ENCODE results near the gene TUBB6.
A peak's percentile ranks its signal among the peaks of the same experiment; 100 is the strongest.

Gene TUBB6

DNA sequence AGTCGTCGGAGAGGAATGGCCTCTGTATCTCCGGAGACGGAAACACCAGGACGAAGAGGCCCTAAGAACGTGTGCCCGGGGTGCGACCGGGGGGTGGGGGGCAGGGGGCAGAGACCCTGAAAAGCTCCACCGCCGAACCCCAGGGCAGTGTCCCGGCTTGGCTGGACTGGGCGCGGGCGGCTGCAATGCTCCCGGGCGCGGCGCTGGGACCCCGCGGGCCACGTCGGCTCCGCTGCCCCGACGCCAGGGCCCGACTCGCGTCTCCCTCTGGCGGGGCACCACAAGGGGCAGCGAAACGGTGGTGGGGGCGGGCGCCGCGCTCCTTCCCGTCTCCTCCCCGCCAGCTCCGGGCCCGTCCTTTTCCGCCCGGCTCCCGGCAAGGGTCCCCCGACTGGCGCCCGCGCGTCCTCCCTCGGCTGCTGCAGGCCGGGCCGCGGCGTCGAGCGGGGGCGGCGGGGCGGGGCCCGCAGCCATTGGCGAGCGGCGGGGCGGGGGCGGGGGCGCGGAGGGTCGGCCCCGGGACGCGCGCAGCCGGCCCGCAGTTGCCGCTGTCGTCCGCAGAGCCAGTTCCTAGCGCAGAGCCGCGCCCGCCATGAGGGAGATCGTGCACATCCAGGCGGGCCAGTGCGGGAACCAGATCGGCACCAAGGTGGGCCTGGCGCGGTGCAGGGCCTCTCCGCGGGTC, at the start of gene TUBB6:
TSS of gene TUBB6 (plus strand) at position 541 of the 685 bp plus-strand sequence. CDS start at position 593, 52 bp downstream.
- H3K4me3 ChIP-seq (ENCODE audit: low read depth in 1 of 2, low read length in 2 of 2): peak within 1 kb of the TSS; percentile 88 to 91
- peaks cover 8% of the 10 kb centered on the region for H3K9me3 ChIP-seq (ENCODE audit: low read length)
- H3K27ac ChIP-seq (ENCODE audit: low read depth, low read length): peak within 1 kb of the TSS; percentile 97
- H3K4me1 ChIP-seq (ENCODE audit: insufficient read depth, low read length): peaks cover 37% of the 10 kb centered on the region
- peak within 1 kb of the TSS; percentile 92 for H3K9ac ChIP-seq (ENCODE audit: low read length)
- no peaks in the 10 kb centered on the region for H3K27me3 ChIP-seq (ENCODE audit: control insufficient read depth in 1 of 2, insufficient read depth in 2 of 2, low read length in 2 of 2)
- peaks cover 24% of the 10 kb centered on the region for H3K36me3 ChIP-seq (ENCODE audit: insufficient read depth, low read length)

DNA sequence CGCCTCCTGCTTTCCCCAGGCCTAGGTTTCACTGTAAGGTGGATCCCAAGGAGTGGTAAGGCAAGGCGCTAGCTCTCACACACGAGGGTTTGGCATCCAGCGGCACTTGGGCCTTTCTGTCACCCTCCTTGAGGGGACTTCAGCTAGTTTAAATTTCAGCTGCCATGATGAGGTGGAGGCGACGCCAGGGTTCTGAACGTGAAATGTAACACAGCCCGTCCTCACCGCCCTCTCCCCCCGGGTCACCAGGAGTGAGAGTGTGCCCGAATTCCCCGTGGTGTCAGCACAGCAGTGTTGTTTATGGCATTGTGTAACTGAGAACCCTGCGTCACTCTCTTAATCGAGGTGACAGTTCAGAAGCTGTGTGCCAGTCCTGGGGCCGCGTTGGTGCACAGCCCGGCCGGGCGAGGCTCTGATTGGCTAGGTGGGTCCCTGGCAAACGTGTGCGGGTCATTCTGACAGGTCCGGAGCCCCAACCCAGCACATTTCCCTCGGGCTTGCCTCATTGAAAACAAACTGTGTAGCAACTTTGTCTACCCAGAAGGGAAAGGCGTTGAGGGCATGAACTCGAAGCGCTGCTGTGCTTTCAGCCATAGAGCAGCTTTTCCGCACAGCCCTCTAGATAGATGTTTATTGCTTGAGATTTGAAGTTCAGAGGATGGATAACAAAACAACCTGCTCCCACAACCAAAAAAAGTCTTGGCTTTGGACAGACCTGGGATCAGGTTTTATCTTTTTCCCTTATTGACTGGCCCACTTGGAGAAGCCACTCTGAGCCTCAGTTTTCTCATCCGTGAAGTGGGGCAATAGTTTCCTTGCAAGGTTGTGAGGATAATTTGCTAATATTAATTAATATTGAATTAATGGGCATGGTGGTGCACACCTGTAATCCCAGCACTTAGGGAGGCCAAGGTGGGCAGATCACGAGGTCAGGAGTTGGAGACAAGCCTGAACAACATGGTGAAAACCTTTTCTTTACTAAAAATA, 49.0 kb upstream of the TUBB6 start:
- H3K27me3 ChIP-seq (ENCODE audit: control insufficient read depth in 1 of 2, insufficient read depth in 2 of 2, low read length in 2 of 2): peaks cover 4 to 14% of the 10 kb centered on the region in 2 donors
- H3K36me3 ChIP-seq (ENCODE audit: insufficient read depth, low read length): no peaks in the 10 kb centered on the region
- no peak overlapping the region for H3K4me3 ChIP-seq (ENCODE audit: low read depth in 1 of 2, low read length in 2 of 2)
- H3K9ac ChIP-seq (ENCODE audit: low read length): no peak overlapping the region
- H3K9me3 ChIP-seq (ENCODE audit: low read length): no peaks in the 10 kb centered on the region
- peaks cover 6% of the 10 kb centered on the region for H3K4me1 ChIP-seq (ENCODE audit: insufficient read depth, low read length)
- no peak overlapping the region for H3K27ac ChIP-seq (ENCODE audit: low read depth, low read length)

DNA sequence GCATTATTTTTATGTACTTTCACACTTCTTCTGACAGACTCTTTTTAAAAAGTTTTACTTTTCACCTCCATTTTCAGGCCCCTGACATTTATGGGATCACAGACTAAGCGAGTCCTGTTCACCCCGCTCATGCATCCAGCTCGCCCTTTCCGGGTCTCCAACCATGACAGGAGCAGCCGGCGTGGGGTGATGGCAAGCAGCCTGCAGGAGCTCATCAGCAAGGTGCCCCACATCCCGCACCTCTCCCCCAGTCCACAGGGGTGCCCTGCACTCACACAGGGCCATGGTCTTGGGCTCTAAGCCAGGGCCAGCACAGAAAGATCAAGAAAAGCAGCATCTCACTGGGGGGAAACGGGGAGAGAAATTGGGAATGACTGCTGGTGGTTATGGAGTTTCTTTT, 45.3 kb upstream of the TUBB6 start:
- H3K36me3 ChIP-seq (ENCODE audit: insufficient read depth, low read length): no peaks in the 10 kb centered on the region
- no peak overlapping the region for H3K27ac ChIP-seq (ENCODE audit: low read depth, low read length)
- no peak overlapping the region for H3K9ac ChIP-seq (ENCODE audit: low read length)
- no peaks in the 10 kb centered on the region for H3K27me3 ChIP-seq (ENCODE audit: control insufficient read depth in 1 of 2, insufficient read depth in 2 of 2, low read length in 2 of 2)
- no peaks in the 10 kb centered on the region for H3K4me1 ChIP-seq (ENCODE audit: insufficient read depth, low read length)
- H3K9me3 ChIP-seq (ENCODE audit: low read length): no peaks in the 10 kb centered on the region
- no peak overlapping the region for H3K4me3 ChIP-seq (ENCODE audit: low read depth in 1 of 2, low read length in 2 of 2)

- Histone ChIP-seq H3K27me3 (ENCODE audit: control insufficient read depth in 1 of 2, insufficient read depth in 2 of 2, low read length in 2 of 2) (no peaks in the 10 kb centered on the region), H3K36me3 (ENCODE audit: insufficient read depth, low read length) (no peaks in the 10 kb centered on the region), H3K9ac (ENCODE audit: low read length) (no peak overlapping the region), H3K4me1 (ENCODE audit: insufficient read depth, low read length) (no peaks in the 10 kb centered on the region), H3K4me3 (ENCODE audit: low read depth in 1 of 2, low read length in 2 of 2) (no peak overlapping the region), H3K27ac (ENCODE audit: low read depth, low read length) (no peak overlapping the region), H3K9me3 (ENCODE audit: low read length) (no peaks in the 10 kb centered on the region)
Observed at GRCh38 chr18:12264864-12265263, 43.2 kb upstream of the TUBB6 start.

GRCh38 chr18:12271376-12272235, 36.4 kb upstream of the TUBB6 start:
- Histone ChIP-seq H3K27me3 (ENCODE audit: control insufficient read depth in 1 of 2, insufficient read depth in 2 of 2, low read length in 2 of 2) (no peaks in the 10 kb centered on the region), H3K4me3 (ENCODE audit: low read depth in 1 of 2, low read length in 2 of 2) (peak overlapping the region; percentile 21 to 56), H3K4me1 (ENCODE audit: insufficient read depth, low read length) (peaks cover 1% of the 10 kb centered on the region), H3K9ac (ENCODE audit: low read length) (no peak overlapping the region), H3K9me3 (ENCODE audit: low read length) (no peaks in the 10 kb centered on the region), H3K36me3 (ENCODE audit: insufficient read depth, low read length) (no peaks in the 10 kb centered on the region), H3K27ac (ENCODE audit: low read depth, low read length) (peak overlapping the region; percentile 80)

GRCh38 chr18:12274793-12275192, 33.2 kb upstream of the TUBB6 start:
- Histone ChIP-seq H3K4me1 (ENCODE audit: insufficient read depth, low read length) (peaks cover 30% of the 10 kb centered on the region), H3K9ac (ENCODE audit: low read length) (no peak overlapping the region), H3K9me3 (ENCODE audit: low read length) (no peaks in the 10 kb centered on the region)

GRCh38 chr18:12276736-12277554, 31.1 kb upstream of the TUBB6 start:
- Histone ChIP-seq H3K4me3 (ENCODE audit: low read depth in 1 of 2, low read length in 2 of 2) (no peak overlapping the region), H3K9me3 (ENCODE audit: low read length) (no peaks in the 10 kb centered on the region), H3K9ac (ENCODE audit: low read length) (no peak overlapping the region), H3K4me1 (ENCODE audit: insufficient read depth, low read length) (peaks cover 39% of the 10 kb centered on the region), H3K36me3 (ENCODE audit: insufficient read depth, low read length) (no peaks in the 10 kb centered on the region), H3K27me3 (ENCODE audit: control insufficient read depth in 1 of 2, insufficient read depth in 2 of 2, low read length in 2 of 2) (no peaks in the 10 kb centered on the region), H3K27ac (ENCODE audit: low read depth, low read length) (peak overlapping the region; percentile 99)

More at GRCh38 chr18:12274793-12275192, 33.2 kb upstream of the TUBB6 start:
- Histone ChIP-seq H3K27me3 (ENCODE audit: control insufficient read depth in 1 of 2, insufficient read depth in 2 of 2, low read length in 2 of 2) (no peaks in the 10 kb centered on the region), H3K4me3 (ENCODE audit: low read depth in 1 of 2, low read length in 2 of 2) (no peak overlapping the region), H3K36me3 (ENCODE audit: insufficient read depth, low read length) (no peaks in the 10 kb centered on the region), H3K27ac (ENCODE audit: low read depth, low read length) (no peak overlapping the region)

- H3K4me1 ChIP-seq (ENCODE audit: insufficient read depth, low read length): peaks cover 39% of the 10 kb centered on the region
- H3K4me3 ChIP-seq (ENCODE audit: low read depth in 1 of 2, low read length in 2 of 2): peak overlapping the region; percentile 39 to 73
- no peaks in the 10 kb centered on the region for H3K36me3 ChIP-seq (ENCODE audit: insufficient read depth, low read length)
- H3K9ac ChIP-seq (ENCODE audit: low read length): peak overlapping the region; percentile 97
- H3K27me3 ChIP-seq (ENCODE audit: control insufficient read depth in 1 of 2, insufficient read depth in 2 of 2, low read length in 2 of 2): no peaks in the 10 kb centered on the region
- H3K9me3 ChIP-seq (ENCODE audit: low read length): no peaks in the 10 kb centered on the region
- H3K27ac ChIP-seq (ENCODE audit: low read depth, low read length): peak overlapping the region; percentile 99
Observed at GRCh38 chr18:12278215-12278671, 29.8 kb upstream of the TUBB6 start.

GRCh38 chr18:12278741-12279682, 29.0 kb upstream of the TUBB6 start:
- H3K9me3 ChIP-seq (ENCODE audit: low read length): no peaks in the 10 kb centered on the region
- H3K4me1 ChIP-seq (ENCODE audit: insufficient read depth, low read length): peaks cover 39% of the 10 kb centered on the region
- peak overlapping the region; percentile 43 to 73 for H3K4me3 ChIP-seq (ENCODE audit: low read depth in 1 of 2, low read length in 2 of 2)
- H3K9ac ChIP-seq (ENCODE audit: low read length): peak overlapping the region; percentile 97
- H3K36me3 ChIP-seq (ENCODE audit: insufficient read depth, low read length): no peaks in the 10 kb centered on the region
- H3K27ac ChIP-seq (ENCODE audit: low read depth, low read length): peak overlapping the region; percentile 99
- no peaks in the 10 kb centered on the region for H3K27me3 ChIP-seq (ENCODE audit: control insufficient read depth in 1 of 2, insufficient read depth in 2 of 2, low read length in 2 of 2)

Data from muscle layer of colon (tissue), 2 donors.